ENCODE measurements around the gene CNTNAP2.

CNTNAP2 gene

DNA sequence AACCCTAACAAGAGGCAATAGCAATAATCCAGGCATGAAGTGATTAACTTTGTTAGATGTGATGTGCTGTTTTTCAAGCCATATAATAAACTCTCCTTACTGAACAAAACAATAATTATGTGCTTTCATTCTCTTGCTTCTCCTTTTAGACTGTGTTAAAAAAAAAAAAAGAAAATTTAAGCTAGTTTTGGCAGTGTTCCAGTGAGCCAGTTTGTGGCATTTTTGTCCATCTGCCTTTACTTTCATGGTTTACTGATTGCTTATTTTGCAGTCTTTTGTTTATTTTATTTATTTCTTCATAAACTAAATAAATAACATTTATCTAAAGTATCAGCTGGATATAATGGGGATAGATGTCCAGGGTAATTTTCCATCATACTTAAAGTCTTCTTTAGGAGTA, 625.3 kb downstream of the CNTNAP2 start:
- no peak overlapping the region for H3K4me3 ChIP-seq (ENCODE audit: low read depth, low read length)
- TF ChIP-seq CTCF (IDR thresholded peaks at IDR 0.05; ENCODE audit: low read depth, low read length), result no peak

DNA sequence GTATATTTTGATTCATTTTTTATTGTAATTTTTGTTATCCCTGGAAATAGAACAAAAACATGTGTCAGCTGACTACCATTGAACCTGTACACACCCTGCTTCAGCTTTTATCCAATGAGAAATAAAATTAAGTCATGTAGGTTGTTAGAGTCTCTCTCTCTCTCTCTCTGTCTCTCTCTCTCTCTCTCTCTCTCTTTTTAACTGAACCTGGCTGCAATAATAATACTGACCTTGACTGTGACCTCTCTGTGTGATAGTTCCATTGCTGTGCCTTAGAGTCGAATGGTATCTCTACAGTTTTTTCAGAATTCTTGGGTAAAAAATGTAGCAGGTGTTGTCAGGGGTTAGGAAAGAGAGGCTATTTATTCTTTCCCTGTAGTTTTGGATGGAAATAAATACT, 637.8 kb downstream of the CNTNAP2 start:
- no peak for TF ChIP-seq CTCF (IDR thresholded peaks at IDR 0.05; ENCODE audit: low read depth, low read length)

DNA sequence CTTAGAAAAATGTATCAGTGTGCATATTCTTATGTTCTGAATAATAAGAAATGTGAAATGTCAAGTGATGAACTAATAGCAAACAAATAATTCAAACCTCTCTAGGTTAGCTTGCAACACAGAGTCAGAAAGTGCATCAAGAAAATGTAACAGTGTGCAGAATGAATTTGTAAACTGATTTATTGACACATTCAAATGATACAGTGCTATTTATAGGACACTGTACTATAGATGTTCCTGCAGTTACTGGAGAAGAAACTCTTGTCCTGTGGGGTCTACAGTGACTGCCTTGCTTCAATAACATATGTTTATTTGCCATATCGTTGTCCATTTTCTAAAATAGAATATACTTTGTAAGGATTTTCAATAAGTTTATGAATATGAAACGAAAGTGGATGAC, 639.0 kb downstream of the CNTNAP2 start:
- no peak overlapping the region for H3K4me3 ChIP-seq (ENCODE audit: low read depth, low read length)
- TF ChIP-seq CTCF (IDR thresholded peaks at IDR 0.05; ENCODE audit: low read depth, low read length), result no peak

More for the DNA sequence above, 637.8 kb downstream of the CNTNAP2 start:
- H3K4me3 ChIP-seq (ENCODE audit: low read depth, low read length), result no peak overlapping the region

- no peak for TF ChIP-seq CTCF (IDR thresholded peaks at IDR 0.05; ENCODE audit: low read depth, low read length)
- no peak overlapping the region for H3K4me3 ChIP-seq (ENCODE audit: low read depth, low read length)
Measured at GRCh38 chr7:146764458-146764857, 647.9 kb downstream of the CNTNAP2 start.

DNA sequence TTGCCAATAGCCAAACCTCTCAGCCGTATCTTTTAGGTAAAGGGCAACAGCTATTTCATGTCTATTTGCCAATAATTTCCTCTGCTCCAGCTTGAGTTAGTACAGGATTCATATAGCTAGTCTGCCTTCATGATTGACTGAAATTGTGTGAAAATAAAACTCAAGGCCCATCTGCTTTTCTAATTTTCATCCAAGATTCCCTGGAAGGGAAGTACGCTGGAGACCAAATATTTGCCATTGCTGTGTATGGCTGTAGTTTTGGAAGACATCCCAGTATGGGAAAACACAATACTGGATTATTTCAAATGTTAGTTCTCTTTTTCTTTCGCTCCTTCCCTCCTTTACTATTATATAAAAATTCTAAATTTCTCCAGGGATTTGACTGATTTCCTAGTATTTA, 652.4 kb downstream of the CNTNAP2 start:
- no peak overlapping the region for H3K4me3 ChIP-seq (ENCODE audit: low read depth, low read length)
- no peak for TF ChIP-seq CTCF (IDR thresholded peaks at IDR 0.05; ENCODE audit: low read depth, low read length)

GRCh38 chr7:146772601-146773000, 656.0 kb downstream of the CNTNAP2 start:
- no peak for TF ChIP-seq CTCF (IDR thresholded peaks at IDR 0.05; ENCODE audit: low read depth, low read length)
- H3K4me3 ChIP-seq (ENCODE audit: low read depth, low read length), result no peak overlapping the region

DNA sequence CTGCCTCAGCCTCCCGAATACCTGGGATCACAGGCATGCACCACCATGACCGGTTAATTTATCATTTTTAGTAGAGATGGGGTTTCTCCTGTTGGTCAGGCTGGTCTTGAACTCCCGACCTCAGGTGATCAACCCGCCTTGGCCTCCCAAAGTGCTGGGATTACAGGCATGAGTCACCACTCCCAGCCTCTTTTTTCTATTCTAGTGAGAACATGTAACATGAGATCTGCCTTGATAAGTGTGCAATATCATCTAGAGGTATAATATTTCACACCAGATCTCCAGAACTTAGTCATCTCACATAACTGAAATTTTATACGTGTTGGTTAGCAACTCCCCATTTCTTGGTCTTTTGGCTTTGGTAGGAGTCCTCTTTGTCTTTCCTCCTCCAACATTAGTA, 656.9 kb downstream of the CNTNAP2 start:
- TF ChIP-seq CTCF (IDR thresholded peaks at IDR 0.05; ENCODE audit: low read depth, low read length), result no peak

More for the DNA sequence above, 656.9 kb downstream of the CNTNAP2 start:
- H3K4me3 ChIP-seq (ENCODE audit: low read depth, low read length), result no peak overlapping the region

Data from WI38 (cell line).